Left ventricle myocardium superior (tissue), 1 donor: ENCODE measurements around the gene NUDT8. TPM values are rescaled to one million over a fixed set of nuclear protein-coding genes. Genes with fewer than 3 reads are reported as not detected.
"Not testable (repeated sequence)": the region's sequence is repeated elsewhere in the genome, so short reads cannot be mapped to it uniquely, and the experiment has no call there.

Experiments
- ATAC-seq: fragments of 200-7000 bp; cut with Tn5 transposase; one replicate; pipeline ENCODE4 v1.9.1; 2020; ENCODE audit warnings: mild to moderate bottlenecking, moderate library complexity
- DNase-seq: peaks from one replicate; pipeline ENCODE4 v3.0.0-alpha.2; 2020
- intact Hi-C: fragments of 100-400 bp; cut with micrococcal nuclease; formaldehyde crosslinking; loops from one replicate; pipeline ENCODE4 v1.11.0; 2022
- total RNA-seq: library from RNA; stranded (reverse); fragmentation: NEBNext Ultra II Directional; extraction: Animal tissue kit (Norgen Biotek cat#: 25700); gene quantifications from one replicate; pipeline ENCODE4 v1.2.1, GENCODE V29; 2021
- donor health status: DM: no; HTN: yes; CAD: no; lungs with severe emphysema.

Gene NUDT8
- total RNA-seq, 1 donor from 2014 or later, result 106 TPM

- intact Hi-C loops, result no loop called here
- ATAC-seq (peak; percentile 14), DNase-seq (peak; percentile 89)
Measured at GRCh38 chr11:67632175-67632981, 2.6 kb upstream of the NUDT8 start.

GRCh38 chr11:67631853-67632174, 2.1 kb upstream of the NUDT8 start:
- DNase-seq, result no peak
- intact Hi-C loops, result no loop called here
- ATAC-seq, result no peak

DNA sequence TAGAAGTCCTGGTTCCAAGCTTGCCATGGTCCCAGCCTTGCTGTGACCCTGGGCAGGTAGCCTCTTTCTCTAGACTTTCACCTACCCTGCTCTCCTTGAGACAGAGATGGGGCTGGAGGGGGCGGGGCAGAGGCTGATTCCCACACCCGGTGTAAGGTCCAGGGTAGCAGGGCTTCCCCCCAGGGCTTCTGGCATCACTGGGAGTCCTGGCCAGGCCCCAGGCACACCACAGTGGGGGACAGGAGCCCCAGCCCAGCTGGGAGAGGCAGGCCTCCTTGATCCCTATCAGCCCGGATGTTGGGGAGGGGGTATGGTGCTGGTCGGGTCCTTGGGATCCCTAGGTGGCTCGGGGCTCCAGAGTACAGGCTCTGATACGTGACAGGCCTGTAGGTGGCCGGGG, 1.7 kb upstream of the NUDT8 start:
- intact Hi-C loops, result no loop called here
- DNase-seq (no peak), ATAC-seq (no peak)

DNA sequence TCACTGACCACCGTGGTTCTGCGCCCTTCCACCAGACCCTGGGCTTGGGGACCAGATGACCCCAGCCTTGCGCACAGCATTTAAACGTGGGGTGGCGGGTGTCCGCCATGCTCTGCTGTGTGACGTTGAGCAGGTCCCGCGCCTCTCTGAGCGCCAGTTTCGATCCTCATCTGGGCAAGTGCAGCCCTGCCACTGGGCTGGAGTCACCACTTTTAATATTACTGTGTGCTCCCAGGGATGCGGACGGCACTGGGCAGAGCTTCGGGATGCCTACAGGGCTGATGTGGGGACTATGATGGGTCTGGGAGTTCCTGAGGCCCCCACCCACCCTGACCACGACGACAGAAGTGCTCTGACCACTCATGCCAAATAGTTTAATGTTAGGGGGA, 1.2 kb upstream of the NUDT8 start:
- DNase-seq (peak; percentile 53), ATAC-seq (no peak)
- intact Hi-C loops, result no loop called here

DNA sequence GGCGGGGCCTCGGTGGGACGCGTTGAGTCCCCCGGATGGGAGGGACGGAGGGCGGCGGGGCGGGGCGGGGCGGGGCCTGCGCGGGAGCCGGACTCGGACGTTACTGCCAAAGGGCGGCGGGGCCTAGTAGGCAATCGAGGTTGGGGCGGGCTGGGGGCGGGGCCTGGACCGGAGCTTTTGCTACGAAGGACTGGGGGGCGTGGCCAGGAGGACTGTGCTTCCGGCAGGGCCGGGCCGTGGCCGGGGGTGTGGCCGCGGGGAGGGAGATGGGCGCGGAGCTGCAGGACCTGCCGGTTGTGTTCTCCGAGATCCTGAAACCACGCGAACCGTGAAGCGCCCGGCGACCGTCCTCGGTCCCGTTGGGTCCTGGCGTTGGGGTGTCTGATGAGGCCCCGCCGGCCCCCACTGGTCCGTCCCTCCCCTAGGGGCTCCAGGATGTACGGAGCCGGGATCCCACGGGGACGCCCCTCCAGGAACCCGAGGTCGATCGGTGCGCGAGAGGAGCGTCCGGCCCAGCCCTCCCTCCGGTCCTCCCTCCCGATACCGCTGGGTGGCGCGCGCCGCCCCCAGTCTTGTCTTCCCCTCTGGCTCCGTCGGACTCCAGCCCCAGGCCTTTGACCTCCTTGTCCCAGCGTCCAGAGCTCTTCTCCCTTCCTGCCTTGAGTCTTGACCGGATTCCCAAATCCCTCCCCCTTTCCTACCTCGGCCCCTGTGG, 648 bp upstream of the NUDT8 start:
- ATAC-seq (peak; percentile 87), DNase-seq (peak; percentile 99)
- intact Hi-C loops, result no loop called here

- intact Hi-C loops, result no loop called here
- DNase-seq (peak; percentile 54), ATAC-seq (no peak)
Measured at GRCh38 chr11:67628710-67629385, 889 bp downstream of the NUDT8 start.

GRCh38 chr11:67627812-67628624, 1.7 kb downstream of the NUDT8 start:
- DNase-seq (no peak), ATAC-seq (no peak)
- intact Hi-C loops, result no loop called here

GRCh38 chr11:67627441-67627811, 2.3 kb downstream of the NUDT8 start:
- ATAC-seq (no peak), DNase-seq (peak; percentile 29)
- intact Hi-C loops, result no loop called here

DNA sequence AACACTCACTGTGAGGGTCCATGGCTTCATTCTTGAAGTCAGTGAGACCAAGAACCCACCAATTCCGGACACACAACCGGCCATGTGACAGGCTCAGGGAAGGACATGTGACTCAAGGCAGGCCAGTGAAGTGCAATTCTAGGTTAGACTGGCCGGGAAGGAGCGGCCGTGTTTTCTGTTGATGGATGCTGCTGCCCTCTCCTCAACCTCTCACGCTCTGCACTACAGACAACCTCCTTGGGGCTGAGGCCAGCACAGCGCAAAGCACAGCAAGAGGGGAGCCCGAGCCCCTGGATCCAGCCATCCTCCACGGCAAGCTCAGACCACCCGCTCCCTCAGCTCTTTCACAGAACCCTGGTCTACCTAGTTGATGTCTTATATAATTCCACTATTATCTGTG, 2.8 kb downstream of the NUDT8 start:
- DNase-seq (peak; percentile 20), ATAC-seq (no peak)
- intact Hi-C loops, result no loop called here

DNA sequence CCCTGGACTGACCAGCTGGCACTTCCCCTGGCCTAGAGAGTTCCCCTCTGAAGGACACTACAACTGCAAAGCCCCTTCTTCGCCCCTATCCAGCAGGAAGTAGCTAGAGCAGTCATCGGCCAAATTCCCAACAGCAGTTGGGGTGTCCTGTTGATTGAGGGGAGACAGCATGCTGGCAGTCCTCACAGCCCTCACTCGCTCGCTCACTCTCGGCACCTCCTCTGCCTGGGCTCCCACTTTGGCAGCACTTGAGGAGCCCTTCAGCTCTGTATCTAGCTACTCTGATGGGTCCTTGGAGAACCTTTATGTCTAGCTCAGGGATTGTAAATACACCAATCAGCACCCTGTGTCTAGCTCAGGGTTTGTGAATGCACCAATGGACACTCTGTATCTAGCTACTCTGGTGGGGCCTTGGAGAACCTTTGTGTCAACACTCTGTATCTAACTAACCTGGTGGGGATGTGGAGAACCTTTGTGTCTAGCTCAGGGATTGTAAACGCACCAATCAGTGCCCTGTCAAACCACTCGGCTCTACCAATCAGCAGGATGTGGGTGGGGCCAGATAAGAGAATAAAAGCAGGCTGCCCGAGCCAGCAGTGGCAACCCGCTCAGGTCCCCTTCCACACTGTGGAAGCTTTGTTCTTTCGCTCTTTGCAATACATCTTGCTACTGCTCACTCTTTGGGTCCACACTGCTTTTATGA, 3.5 kb downstream of the NUDT8 start:
- ATAC-seq, intact Hi-C loops, DNase-seq: not testable (repeated sequence)

DNA sequence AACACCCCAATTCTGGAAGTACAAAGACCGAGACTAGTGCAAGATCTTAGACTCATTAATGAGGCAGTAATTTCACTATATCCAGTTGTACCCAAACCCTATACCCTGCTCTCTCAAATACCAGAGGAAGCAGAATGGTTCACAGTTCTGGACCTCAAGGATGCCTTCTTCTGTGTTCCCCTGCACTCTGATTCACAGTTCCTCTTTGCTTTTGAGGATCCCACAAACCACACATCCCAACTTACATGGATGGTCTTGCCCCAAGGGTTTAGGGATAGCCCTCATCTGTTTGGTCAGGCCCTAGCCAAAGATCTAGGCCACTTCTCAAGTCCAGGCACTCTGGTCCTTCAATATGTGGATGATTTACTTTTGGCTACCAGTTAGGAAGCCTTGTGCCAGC, 5.9 kb downstream of the NUDT8 start:
- ATAC-seq, intact Hi-C loops, DNase-seq: not testable (repeated sequence)

- intact Hi-C loops, result not testable (repeated sequence)
Measured at GRCh38 chr11:67622905-67623304, 6.8 kb downstream of the NUDT8 start.

GRCh38 chr11:67621928-67622327, 7.8 kb downstream of the NUDT8 start:
- intact Hi-C loops, DNase-seq, ATAC-seq: not testable (repeated sequence)

More at GRCh38 chr11:67622905-67623304, 6.8 kb downstream of the NUDT8 start:
- ATAC-seq, result not testable (repeated sequence)
- DNase-seq, result peak; percentile 18

GRCh38 chr11:67620621-67621020, 9.1 kb downstream of the NUDT8 start:
- intact Hi-C loops, ATAC-seq, DNase-seq: not testable (repeated sequence)

GRCh38 chr11:67619683-67620618, 9.8 kb downstream of the NUDT8 start:
- ATAC-seq, intact Hi-C loops, DNase-seq: not testable (repeated sequence)

DNA sequence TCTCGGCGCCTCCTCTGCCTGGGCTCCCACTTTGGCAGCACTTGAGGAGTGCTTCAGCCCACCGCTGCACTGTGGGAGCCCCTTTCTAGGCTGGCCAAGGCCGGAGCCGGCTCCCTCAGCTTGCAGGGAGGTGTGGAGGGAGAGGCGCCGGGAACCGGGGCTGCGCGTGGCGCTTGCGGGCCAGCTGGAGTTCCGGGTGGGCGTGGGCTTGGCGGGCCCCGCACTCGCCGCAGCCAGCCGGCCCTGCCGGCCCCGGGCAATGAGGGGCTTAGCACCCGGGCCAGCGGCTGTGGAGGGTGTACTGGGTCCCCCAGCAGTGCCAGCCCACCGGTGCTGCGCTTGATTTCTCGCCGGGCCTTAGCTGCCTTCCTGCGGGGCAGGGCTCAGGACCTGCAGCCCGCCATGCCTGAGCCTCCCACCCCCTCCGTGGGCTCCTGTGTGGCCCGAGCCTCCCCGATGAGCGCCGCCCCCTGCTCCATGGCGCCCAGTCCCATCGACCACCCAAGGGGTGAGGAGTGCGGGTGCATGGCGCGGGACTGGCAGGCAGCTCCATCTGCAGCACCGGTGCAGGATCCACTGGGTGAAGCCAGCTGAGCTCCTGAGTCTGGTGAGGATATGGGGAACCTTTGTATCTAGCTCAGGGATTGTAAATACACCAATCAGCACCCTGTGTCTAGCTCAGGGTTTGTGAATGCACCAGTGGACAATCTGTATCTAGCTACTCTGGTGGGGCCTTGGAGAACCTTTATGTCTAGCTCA, 10.7 kb downstream of the NUDT8 start:
- DNase-seq, intact Hi-C loops, ATAC-seq: not testable (repeated sequence)
